HG02610 (cell line): Measurements from ENCODE around the gene TMEM51.

Source experiments
- ATAC-seq: cut with Tn5 transposase; IDR thresholded peaks from one replicate; pipeline ENCODE4 v1.9.1; 2021; ENCODE audit warnings: mild to moderate bottlenecking, moderate library complexity; ENCODE audit not compliant: unreplicated experiment

The TMEM51 gene

DNA sequence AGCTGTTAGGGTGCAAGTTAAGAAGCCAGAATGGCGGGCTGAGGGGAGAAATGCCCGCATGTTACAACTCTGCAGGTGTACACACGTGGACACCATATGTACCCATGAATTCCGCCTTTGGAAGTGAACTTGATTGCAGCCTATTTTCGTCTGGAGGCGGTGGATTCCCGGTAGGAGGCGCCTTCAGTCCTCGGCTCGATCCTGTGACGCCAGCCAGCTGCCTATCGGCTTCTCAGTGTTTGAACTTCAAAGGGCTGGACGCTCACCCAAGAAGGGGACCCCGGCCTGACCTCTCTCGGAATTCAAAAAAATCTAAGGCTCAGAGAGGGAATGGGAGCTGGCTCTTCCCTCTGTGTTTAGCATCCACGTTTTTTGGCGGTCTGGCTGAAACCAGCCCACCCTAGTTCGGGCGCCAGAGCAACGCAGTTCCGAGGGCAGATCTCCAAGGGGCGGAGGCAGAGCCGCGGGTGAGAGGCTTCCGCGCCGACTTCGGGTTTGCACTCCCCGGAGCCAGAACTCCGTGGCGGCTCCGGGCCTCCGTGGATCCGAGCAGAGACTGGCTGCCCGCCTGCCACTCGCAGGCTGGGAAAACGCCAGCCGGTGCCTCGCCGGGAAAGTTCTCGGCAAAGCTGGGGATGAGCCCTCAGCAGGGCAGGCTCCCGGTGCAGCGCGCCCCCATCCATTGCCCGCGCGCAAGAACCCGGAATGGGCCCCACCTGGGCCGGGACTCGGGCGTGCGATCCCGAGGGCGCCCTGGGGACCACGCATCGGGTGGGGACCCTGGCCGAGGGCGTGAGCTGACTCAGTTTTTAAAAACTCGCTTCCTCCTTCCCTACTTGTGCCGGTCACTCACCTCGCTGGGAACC lies 996 bp upstream of the TMEM51 start:
- ATAC-seq = no peak

DNA sequence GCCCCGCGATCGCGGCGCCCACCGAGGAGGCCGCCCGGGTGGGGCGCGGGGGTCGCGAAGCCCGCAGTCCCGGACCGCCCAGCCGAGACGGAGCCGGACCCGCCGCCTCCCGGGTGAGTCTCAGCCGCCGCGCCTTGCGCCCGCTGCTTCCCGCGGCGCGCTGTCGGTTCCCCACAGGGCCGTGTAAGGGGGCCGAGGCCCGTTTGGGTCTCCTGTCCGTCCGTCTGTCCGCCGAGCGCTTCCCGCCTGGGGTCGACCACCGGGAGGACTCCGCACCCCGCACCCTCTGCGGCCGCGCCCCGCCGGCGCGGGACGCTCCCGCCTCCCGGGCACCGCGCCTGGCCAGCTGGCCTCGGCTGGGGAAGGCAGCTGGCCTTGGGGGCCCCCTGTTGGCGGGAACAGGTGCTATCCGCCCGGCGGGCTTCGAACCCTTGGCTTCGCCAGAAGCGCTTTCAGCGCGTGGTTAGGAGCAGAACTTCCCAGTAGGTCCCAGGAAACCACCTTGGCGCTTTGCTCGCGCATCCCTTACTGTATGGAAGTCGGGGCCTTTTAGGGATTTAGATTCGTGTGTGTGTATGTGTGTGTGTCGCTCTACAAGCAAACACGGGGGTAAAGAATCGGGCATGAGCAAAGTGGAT lies 414 bp downstream of the TMEM51 start:
- ATAC-seq = no peak

DNA sequence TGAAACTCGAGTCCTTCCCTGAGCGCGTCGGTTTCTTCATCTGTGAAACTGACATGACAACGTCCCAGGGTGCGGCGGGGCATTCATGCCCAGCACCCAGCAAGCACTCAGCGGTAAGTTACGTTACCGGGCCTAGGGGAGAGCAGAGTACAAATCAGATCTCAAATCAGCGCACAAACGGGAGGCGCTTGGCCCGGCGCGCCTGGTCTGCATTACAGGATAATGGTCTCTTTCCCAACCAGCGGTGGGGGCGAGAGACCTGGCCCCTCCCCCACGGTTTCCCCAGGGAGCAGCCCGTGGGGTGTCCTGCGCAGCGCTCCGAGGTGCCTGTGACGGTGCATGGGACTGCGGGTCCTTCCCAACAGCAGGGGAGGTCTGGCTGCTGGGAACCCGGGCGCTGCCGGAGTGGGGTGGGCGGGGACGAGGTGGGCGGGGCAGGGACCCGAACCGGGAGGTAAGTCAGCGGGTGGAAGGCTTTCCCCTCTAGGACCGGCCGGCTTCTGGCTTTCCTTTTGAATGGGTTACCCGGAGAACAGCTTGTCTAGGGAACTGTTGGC lies 1.0 kb downstream of the TMEM51 start:
- no peak for ATAC-seq

DNA sequence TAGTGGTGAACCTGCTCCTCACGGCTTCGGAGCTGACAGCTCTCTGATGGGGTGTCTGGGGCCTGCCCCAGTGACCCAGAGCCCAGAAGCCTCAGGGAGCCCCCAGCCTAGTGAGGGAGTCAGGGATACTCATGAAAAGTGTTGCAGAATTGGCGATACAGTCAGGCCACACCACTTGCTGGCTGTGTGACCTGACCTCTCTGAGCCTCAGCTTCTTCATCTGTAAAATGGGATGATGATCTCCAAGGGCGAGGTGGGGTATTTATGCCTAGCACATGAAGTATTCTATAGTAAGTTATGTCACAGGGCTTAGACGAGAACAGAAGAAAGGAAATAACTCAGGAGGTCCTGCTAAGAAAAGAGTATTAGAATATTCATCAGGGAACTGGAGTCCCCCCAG lies 1.6 kb downstream of the TMEM51 start:
- no peak for ATAC-seq

DNA sequence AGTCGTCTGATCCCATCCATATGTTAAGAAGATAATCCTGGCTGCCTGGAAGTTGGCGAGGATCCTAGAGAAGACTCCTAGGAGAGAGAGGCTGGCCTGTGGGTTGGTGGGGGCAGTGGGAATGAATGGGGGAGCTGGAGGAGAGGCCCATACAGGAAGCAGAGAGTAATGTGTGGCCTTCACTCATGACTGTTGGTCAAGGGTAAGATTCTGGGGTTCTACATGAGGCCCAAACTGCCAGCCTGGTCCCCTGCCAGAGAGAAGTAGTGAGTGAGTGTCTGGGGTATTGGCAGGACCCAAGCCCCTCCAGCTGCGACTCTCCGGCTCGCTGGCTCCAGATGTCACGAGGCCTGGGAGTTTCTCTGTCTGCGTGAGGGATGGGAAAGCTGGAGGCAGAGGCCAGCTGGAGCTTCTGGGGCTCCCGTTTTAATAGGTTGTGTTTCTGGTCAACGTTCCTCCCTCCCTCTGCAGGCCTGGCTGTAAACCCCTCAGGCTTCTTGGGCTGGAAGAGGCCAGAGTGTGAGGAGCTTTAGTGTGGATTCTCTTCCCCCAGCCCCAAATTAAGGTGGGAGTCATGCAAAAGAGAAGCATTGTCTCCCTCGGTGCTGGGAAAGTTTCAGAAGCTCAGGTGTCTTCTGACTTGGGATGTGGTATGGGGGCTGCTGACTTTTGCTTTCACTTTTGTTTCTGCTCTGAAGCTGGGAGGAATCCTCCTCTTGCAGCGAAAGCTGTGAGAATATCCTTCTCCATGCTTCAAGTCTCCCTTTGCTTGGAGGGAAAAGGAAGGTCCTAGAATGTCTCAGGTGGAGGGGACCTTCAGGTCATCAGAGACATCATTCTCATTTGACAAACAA lies 2.6 kb downstream of the TMEM51 start:
- no peak for ATAC-seq

DNA sequence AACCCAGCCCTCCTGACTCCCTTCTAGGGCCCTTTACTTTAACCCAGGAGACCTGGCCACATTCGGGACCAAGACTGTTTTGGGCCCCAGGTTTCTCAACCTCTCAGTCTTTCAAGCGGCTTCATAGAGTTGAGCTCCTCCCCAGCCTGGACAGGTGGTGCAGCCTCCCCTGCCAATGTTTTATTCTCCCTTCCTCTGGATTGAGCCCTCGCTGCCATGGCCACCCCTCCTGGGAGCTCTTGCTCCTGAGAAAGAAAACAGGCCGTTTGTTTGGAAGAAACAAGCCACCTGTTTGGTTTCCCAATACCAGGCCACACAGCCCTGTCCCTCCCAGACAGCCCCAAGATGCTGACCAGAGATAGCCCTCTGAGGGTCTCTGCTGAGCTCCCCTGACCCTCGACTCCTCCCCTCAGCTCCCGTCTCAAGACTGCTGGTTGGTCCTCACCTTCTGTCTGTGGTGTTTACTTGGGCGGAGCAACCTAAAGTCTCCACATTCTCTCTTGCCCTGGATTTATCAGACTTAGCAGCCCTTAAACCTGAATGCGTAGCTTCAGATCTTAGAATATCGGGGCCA lies 3.3 kb downstream of the TMEM51 start:
- ATAC-seq = no peak

DNA sequence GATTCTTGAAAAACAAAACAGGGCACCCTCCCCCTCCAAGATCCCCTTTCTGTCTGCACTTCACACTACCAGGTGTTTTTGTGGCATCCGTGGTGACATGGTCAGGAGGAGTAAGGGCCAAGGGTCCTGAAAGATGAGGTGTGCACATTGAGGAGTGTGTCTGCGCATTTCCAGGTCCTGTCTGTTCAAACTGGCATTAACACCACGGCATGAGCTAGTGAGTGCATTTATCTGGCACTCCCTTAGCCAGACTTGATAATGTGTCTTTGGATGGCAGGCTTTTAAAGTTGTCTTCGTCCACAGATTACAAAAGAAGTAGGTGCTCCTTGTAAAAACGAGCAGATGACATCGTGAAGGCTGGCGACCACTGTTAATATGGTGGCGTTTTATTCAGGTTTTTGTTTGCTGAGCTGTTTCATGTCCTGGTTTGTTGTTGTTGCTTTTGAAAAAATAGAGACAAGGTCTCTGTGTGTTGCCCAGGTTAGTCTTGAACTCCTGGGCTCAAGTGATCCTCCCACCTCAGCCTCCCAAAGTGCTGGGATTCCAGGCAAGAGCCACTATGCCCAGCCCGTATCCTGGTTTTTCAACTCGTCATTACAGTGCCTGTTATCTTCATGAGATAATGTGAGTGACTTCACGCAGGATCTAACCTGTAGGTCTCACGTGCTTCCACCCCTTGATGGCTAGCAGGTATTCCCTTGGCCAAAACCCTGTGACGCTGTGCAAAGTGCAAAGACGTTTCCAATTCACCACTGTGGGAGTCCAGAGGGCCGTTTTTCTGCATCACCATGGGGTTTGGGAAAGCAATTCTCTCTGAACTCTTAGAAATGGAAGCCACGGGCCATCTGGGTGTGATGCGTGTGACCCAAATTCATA lies 4.2 kb downstream of the TMEM51 start:
- no peak for ATAC-seq

DNA sequence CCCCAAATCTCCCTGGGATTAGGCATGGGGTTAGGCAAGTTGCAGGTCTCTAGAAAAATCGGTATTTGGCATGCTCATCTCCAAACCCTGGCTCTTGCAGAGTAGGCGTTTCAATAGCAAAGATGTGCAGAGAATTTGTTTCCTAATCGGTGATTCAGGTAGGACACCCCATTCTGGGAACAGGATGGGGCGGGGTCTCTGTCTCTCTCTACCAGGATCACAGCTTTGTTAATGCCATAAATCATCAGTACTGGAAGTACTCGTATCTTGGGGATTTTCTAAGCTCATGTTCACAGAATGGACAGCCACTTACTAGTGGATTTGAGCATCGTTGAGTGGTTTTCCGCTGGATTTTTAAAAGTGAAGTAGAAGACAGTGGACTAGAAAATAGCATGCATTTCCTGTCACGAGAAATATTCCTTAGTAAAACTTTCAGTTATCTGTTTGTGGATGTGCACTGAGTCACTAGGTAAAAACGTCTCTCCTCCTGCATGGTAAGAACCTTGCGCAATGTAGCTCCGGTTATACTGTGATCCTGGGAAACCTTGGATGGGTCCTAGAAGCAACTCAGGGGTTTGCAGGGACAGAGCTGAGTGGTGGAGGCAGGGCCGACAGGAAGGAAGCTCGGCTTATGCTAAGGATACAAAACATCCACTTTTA lies 5.1 kb downstream of the TMEM51 start:
- no peak for ATAC-seq

DNA sequence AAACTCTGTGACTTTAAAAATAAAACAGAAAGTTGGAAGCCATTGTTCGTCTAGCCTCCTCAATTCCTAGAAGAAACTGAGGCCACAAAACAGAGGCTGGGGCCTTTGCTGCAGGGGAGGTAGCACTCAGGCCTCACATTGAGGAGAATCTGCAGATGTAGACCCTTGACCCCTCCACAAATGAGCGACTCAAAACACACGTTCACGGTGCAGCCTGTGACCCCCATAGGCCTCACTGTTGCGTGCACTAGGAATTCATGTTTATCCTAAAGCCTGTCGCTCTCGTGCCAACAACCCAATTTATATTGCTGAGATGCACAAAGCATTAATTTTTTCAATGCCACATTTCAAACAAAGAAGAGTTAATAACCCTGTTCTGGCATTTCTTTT lies 5.6 kb downstream of the TMEM51 start:
- no peak for ATAC-seq

DNA sequence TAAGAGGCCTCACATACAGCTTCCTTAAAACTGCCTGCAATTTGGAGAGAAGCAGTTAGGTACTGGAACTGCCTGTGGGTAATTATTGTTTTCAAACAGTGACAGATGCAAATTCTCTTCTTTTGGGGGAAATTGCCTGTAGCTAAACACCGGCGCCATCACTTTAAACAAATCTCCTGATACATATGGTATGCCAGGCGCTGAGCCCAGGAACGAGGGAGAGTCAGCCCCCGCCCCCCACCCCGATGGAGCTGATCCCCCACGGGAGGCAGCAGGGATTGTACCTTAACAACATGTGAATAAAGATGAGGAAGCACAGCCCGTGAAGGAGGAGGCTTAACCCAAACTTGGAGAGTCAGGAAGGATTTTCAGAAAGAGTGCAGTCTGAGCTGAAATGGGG lies 7.1 kb downstream of the TMEM51 start:
- ATAC-seq = no peak

DNA sequence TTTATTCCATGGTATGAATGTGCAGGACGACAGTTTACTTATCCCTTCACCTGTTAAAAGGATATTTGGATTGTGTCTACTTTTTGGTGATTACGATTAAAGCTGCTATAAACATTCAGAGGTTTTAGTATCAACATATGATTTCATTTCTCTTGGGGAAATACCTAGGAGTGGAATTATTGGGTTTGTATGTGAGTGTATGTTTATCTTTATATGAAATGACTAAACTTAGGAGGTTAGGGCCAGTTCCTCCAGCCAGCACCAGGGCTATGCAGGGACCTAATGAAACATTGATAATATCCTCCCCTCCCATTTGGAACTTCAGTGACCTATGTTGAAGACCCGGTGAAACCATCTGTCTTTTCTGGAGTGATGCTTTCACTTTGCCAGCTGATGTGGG lies 13.8 kb downstream of the TMEM51 start:
- ATAC-seq = no peak

DNA sequence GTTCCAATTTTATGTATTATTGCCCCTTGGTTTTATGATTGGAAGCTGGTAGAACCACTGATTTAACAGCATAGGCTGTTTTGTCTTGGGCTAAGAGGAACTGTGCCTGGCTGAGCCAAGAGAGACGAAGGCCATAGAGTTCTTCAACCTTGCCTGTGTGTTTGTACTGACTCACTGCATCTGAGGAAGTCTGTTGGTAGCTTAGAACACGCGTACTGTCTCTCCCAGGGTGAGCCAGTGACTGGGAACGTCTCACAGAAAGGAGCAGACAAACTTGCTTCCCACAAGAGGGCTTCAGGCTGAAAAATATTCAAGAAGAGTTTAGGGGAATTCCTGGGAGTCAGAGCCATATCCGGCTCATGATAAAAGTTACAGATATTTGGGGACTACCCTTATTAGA lies 14.9 kb downstream of the TMEM51 start:
- ATAC-seq = peak; percentile 56

DNA sequence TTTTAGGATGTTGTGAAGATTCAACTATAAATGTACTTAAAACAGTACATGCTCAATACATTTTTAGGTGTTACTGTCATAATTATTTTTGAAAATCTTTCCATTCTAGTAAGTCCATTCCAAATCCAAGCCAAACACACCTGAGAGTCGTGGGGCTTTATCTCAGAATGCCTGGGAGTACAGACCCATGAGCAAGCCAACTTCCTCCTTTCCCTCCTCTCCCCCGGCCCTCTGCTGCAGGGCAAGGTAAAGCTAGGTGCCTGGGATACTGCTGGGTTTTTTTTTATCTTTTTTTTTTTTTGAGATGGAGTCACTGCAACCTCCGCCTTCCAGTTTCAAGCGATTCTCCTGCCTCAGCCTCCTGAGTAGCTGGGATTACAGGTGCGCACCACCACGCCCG lies 16.5 kb downstream of the TMEM51 start:
- ATAC-seq = no peak

DNA sequence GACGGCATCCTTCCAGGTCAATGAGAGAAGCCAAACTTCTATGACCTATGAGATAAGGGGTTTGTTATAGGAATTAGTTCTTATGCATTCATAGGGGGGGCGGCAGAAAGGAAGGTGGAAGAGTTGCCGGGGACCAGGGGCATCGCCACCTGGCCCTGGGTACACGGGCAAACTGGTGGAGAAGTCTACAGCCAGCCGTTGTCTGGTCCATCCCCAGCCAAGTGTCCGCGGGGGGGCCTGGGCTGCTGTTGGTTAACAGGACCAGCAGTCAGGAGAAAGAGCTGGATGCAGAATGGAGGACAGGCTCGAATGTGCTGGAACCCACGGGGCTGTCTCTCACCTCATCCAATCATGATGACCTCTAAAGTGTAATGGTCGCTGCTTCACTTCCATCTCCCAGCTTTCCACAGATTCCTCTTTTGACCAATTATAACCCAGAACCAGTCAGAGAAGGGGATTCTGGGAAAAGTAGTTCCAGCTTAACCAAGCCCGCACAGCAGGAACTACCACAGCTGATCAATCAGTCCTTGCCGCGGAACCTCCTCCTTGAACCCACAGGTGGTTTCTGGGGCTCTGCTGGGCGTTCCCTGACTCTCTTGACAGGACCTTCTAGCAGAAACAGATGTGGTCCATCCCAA lies 17.8 kb downstream of the TMEM51 start:
- ATAC-seq = no peak

DNA sequence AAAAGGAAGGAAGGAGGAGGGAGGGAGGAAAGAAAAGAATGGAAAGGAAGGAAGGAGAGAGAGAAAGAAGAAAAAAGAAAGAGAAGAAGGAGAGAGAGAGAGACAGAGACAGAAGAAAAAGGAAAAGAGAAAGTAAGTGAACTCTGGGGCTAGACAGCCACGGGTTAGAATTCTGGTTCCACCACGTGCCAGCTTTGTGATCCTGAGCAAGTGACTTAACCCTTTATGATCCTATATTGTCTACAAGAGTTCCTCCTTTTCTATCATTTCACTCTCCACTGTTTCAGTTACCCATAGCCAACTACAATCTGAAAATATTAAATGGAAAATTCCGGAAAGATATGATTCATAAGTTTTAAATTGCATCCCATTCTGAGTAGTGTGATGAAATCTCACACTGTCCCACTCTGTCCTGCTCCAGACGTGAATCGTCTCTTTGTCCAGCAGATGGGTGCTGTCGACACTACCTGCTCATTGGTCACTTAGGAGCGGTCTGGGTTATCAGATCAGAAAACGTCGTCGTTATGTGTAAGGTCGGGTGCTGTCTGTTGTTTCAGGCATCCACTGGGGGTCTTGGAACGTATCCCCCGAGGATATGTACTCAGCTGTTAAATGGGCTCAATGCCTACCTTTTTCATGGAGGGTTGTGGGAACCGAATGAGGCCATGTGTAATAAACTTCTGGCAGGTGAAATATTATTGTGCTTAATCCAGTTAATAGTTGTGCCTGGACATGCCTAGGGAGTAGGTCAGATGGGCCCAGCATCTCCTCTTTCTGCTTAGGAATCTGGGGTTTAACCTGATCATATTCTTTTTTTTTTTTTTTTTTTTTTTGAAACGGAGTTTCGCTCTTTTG lies 19.1 kb downstream of the TMEM51 start:
- ATAC-seq = no peak

DNA sequence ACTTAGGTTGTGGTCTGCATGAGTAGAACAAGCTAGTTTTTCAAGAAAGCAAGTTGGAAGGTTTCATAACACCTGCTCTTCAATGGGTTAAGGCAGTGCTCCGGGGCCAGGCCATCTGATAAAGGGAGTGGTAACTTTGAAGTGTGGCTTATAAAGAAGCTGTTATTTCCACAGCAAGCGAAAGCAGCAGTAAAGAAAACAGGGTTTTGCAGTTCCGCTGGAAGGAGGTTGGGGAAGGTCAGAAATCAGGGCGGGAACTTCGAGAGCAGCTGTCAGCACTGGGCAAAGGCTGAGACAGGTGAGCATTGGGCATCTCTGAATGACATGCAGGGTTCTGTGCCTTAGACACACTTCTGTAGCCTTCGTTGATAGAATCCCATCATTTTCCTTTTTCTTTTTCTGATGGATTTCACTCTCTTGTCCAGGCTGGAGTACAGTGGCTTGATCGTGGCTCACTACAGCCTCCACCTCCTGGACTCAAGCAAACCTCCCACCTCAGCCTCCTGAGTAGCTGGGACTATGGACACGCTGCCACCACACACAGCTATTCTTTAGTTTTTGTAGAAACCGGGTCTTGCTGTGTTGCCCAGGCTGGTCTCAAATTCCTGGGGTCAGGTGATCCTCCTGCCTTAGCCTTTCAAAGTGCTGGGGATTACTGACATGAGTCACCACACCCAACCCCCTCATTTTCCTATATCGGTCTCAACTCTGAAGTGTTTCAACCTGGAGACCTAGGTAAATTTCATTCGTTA lies 20.5 kb downstream of the TMEM51 start:
- ATAC-seq = no peak

DNA sequence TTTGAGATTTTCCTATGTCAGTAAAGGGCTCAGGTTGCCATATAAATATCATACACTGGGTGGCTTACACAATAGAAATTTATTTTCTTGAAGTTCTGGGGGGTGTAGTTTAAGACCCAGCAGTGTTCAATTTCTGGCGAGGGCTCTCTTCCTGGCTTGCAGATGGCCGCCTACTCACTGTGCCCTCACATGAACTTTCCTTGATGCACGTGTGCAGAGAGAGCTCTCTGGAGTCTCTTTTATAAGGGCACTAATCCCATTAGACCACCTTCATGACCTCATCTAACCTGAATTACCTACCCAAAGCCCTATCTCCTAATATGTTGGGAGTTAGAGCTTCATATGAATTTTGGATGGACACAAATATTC lies 21.1 kb downstream of the TMEM51 start:
- no peak for ATAC-seq
